Glomerular visceral epithelial cell (primary cell): ENCODE results near the gene TRIP11.
"Not testable (repeated sequence)": the region's sequence is repeated elsewhere in the genome, so short reads cannot be mapped to it uniquely, and the experiment has no call there.

ENCODE experiments used
- DNase-seq: peaks from one replicate; pipeline ENCODE4 v3.0.0-alpha.2; 2016; ENCODE audit errors: extremely low spot score

TRIP11 gene

GRCh38 chr14:92039719-92040430, at the start of gene TRIP11:
TSS of gene TRIP11 (minus strand) at chr14:92040059. CDS start at chr14:92039685, 374 bp downstream.
- peak; percentile 93 for DNase-seq

DNA sequence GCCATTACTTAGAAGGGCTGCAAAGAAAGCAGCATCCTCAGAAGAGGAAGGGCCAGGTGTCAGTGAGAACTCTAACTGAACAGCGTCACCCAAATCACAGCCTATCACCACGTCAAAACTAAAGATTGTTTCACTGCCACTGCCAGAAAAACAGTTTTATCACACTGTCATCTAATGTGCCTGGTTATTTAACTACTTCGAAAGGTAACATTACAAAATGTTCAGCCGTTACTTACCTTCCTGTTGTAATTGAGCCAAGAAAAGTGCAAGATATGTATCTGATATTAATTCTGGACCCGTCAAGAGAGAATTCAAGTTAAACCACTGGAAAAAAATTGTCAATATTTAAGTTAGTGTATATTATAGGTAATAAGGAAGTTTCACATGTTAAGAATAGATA, 48.6 kb upstream of the TRIP11 start:
- DNase-seq: no peak

DNA sequence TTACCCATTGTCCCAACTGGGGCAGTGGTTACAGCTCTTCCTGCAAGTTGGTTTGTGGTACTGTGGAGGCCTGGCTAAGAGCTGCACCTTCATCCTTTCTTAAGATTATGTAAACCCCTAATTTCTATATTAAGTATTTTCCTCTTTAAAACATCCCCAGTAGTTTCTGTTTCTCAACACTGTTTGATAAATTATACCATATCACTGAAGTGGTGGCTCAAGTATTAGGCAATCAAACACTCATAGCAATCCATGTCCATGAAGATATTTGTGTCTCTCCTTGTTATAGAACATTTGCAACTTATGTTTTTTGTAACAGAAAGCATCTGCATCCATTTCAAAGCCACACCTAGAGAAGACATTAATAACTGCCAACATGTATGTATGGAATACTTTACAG, 34.7 kb upstream of the TRIP11 start:
- DNase-seq: no peak

- DNase-seq: no peak
Observed at GRCh38 chr14:92058006-92058917, 18.4 kb upstream of the TRIP11 start.

DNA sequence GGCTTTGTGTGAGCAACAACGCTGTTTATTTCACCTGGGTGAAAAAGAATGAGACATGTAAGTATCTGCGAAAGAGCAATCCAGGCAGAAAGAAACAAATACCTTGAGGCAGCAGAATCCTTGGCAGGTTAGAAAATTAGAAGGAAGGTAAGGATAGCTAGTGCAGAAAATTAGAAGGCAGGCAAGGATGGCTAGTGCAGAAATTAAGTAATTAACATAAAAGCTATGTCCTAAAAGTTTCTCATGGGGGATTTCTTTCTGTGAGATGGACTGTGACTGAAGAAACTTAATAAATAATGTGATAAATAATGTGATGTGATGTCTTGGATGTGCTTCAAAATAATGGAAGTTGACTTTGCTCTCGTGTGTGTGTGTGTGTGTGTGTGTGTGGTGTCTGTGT, 9.9 kb upstream of the TRIP11 start:
- DNase-seq: no peak

DNA sequence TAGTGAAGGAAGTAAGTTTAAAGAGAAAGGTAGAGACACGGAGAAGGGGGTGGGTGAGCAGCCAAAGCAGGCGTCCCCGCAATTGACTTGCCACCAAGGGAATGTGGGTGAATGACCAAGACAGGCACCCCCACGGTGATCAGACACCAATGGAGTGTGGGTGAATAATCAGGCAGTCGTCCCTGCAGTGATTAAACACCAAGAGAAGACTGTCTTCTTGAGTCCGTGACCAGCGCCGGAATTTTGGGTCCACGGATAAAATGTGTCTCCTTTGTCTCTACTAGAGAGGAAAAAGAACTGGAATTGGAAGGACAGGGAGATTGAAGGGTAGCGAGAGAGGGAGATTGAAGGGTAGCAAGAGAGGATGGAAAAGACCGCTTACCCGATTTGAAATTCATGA, 9.4 kb upstream of the TRIP11 start:
- DNase-seq: not testable (repeated sequence)

DNA sequence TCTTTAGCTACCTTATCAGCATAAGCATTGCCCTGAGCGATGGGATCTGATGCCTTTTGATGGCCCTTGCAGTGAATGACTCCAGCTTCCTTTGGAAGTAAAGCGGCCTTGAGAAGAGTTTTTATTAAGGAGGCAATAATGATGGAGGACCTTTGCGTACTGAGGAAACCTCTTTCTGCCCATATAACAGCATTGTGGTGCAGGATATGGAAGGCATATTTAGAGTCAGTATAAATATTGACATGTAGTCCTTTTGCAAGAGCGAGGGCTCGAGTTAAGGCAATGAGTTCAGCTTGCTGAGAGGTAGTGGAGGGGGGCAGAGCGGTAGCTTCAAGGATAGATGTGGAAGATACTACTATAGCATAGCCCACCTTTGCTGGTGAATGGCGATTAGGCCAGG, 6.0 kb upstream of the TRIP11 start:
- not testable (repeated sequence) for DNase-seq

DNA sequence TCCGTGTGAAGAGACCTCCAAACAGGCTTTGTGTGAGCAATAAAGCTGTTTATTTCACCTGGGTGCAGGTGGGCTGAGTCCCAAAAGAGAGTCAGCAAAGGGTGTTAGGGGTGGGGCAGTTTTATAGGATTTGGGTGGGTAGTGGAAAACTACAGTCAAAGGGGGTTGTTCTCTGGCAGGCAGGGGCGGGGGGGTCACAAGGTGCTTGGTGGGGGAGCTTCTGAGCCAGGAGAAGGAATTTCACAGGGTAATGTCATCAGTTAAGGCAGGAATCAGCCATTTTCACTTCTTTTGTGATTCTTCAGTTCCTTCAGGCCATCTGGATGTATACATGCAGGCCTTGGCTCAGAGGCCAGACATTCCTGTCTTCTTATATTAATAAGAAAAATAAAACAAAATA, 1.9 kb upstream of the TRIP11 start:
- DNase-seq: not testable (repeated sequence)

GRCh38 chr14:92041203-92041602, 1.3 kb upstream of the TRIP11 start:
- no peak for DNase-seq

DNA sequence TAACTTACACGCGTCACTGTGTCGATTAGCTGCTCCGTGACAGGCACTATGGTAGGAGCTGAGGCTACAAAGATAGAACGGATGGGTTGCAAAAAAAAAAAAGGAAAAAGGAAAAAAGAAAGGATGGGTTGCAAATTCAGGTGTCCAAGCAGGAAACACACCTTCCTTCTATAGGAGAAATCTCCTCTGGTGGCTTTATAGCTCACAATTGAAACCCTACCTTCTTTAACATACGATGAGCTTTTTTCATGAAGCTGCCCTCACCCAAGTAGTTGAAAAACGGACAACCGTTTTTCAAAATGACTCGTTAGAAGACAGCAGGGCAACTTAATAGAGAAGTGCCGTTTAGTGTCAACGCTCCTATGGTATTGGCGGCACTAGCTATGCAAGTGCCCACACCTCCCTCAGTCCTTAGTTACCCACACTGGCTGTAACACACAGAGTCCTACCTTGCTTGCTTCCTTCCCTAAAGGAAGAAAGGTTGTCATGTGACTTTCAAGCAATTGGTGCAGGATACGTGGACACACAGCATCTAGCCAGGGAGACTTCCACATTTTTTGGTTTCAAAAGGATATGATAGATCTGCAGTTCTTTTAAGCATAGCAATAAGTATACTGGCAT, 682 bp upstream of the TRIP11 start:
- peak; percentile 40 for DNase-seq

GRCh38 chr14:92039063-92039718, 668 bp downstream of the TRIP11 start:
- DNase-seq: peak; percentile 84

- no peak for DNase-seq
Observed at GRCh38 chr14:92037989-92038388, 1.9 kb downstream of the TRIP11 start.

GRCh38 chr14:92035890-92036289, 4.0 kb downstream of the TRIP11 start:
- DNase-seq: no peak

- no peak for DNase-seq
Observed at GRCh38 chr14:92033906-92034687, 5.8 kb downstream of the TRIP11 start.

GRCh38 chr14:92033433-92033832, 6.4 kb downstream of the TRIP11 start:
- no peak for DNase-seq

GRCh38 chr14:92026548-92027190, 13.2 kb downstream of the TRIP11 start:
- no peak for DNase-seq

- DNase-seq: no peak
Observed at GRCh38 chr14:92022036-92022435, 17.8 kb downstream of the TRIP11 start.

GRCh38 chr14:92021523-92021922, 18.3 kb downstream of the TRIP11 start:
- DNase-seq: no peak

DNA sequence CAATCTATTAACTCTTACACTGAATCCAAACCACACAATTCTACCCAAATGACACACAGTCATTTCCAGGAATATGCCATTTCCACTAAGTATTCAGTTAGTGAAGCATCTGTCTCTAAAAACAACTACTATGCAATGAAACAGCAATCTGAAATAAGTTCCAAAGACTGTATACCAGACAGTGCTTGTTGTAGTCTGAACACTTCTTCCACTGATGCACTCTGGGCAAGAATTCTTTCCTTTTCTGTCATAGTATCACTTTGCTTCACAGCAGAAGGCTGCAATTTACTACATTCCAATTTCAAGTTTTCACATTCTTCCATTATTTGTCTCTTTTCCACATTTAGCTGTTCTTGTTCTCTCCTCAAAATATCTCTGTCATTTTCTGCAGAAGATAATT, 25.8 kb downstream of the TRIP11 start:
- DNase-seq: no peak

- no peak for DNase-seq
Observed at GRCh38 chr14:92012121-92012748, 27.6 kb downstream of the TRIP11 start.
